ENCODE measurements around the gene CRISP3.
"Not testable (repeated sequence)": the region's sequence is repeated elsewhere in the genome, so short reads cannot be mapped to it uniquely, and the experiment has no call there.

Gene CRISP3
- 0 reads per million in 2 experiments for total RNA-seq

- DNase-seq (ENCODE audit: low read depth), result no peak
Measured at GRCh38 chr6:49744259-49744658, at the start of gene CRISP3. CRISP3 (minus strand) TSS chr6:49744388; CDS start chr6:49744367, 21 bp downstream.

- no peak for DNase-seq (ENCODE audit: low read depth)
Measured at GRCh38 chr6:49790341-49790740, 46.2 kb upstream of the CRISP3 start.

DNA sequence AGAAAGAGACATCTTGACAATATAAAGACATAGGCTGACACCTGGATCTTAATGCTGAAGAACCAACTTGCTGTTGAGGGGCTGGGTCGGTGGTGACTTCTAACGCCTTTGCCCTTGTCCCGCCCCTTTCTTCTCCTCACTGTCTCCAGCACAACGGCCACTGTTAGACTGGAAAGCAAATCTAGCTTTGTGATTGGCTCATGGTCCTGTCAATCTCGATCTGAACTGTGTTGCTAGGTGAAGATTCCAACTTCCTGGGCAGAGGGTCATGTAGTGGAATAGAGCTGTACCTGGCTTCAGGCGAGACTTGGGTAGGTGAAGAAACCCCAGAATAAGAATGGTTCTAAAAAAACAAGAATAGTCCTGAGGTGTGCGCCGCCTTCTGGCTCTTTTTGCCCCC is 43.0 kb upstream of the CRISP3 start, which contains the start of gene PGK2:
PGK2 (minus strand) TSS at position 110 of the 400 bp plus-strand sequence; CDS start at position 12, 98 bp downstream.
- no peak for DNase-seq (ENCODE audit: low read depth)

- DNase-seq (ENCODE audit: low read depth), result no peak
Measured at GRCh38 chr6:49784272-49784671, 40.1 kb upstream of the CRISP3 start.

- DNase-seq (ENCODE audit: low read depth), result no peak
Measured at GRCh38 chr6:49782725-49783124, 38.5 kb upstream of the CRISP3 start.

- no peak for DNase-seq (ENCODE audit: low read depth)
Measured at GRCh38 chr6:49782293-49782692, 38.1 kb upstream of the CRISP3 start.

DNA sequence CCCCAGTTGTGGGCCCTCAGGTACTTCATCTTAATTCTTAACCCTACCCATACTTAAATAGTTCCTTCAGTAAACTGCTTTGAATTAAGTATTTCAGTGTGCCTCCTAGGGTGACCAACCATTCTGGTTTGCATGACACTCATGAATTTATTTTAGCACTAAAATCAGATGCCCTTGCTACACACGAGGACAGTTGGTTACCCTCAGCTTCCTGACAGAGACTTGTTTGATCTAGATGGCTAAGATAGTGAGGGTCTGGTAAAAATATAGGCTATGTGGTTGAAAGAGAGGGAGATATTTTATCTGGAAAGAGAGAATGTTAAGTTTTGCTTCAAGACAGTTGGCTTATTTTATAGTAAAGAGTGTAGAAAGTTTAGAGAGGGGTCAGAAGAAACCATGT is 32.3 kb upstream of the CRISP3 start:
- no peak for DNase-seq (ENCODE audit: low read depth)

DNA sequence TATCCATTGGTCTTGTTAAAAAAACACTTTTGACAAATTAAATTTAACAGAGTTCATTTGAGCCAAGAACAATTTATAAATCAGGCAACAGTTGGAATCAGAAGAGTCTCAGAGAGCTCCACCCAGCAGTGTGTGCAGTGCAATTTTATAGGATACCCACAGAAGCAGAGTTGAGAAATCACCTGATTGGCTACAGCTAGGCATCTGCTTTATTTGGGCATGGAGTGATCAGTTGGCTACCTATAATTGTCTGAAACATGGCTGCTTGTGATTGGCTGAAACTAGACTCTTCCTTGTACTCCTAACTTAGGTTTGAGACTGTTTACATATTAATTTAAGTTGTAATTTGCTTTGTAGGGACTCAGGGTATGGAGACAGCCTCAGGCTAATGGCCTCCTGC is 30.9 kb upstream of the CRISP3 start:
- no peak for DNase-seq (ENCODE audit: low read depth)

- DNase-seq (ENCODE audit: low read depth), result no peak
Measured at GRCh38 chr6:49772285-49772684, 28.1 kb upstream of the CRISP3 start.

DNA sequence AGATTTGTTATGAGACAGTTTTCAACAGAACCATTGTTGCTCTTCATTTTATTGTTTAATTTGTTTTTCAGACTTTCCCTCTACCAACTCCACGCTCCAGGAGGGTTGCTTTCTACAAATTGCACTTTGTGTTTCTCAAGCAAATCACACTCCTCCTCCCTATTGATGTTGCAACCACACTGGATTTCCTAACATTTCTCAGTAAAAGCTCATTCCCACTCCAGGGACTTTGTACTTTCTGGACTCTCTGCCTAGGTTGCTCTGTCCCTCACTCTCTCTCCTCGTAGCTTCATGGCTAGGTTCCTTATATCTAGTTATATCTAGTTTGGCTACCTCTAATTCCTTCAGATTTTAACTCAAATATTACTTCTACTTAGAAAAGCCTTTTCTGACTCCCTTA is 22.6 kb upstream of the CRISP3 start:
- DNase-seq (ENCODE audit: low read depth), result no peak

GRCh38 chr6:49764571-49765236 is 20.5 kb upstream of the CRISP3 start:
- no peak for DNase-seq (ENCODE audit: low read depth)

DNA sequence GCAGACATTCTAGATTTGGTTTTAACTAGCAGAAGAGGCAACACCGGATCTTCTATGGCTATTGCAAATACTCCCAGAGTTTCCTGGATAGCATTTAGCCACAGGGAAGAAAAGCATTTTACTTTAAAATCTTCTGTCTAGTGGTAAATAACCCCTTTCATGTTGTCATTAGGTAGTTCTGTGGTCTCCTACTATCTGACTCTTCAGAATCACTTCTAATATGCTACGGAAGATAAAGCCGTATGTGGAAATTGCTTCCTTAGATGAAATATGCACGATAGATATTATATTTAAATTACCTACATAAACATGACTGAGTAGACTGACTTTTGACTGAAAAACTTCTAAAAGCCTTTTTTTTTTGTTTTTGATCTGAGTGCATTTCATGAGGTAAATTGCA is 759 bp downstream of the CRISP3 start:
- no peak for DNase-seq (ENCODE audit: low read depth)

DNA sequence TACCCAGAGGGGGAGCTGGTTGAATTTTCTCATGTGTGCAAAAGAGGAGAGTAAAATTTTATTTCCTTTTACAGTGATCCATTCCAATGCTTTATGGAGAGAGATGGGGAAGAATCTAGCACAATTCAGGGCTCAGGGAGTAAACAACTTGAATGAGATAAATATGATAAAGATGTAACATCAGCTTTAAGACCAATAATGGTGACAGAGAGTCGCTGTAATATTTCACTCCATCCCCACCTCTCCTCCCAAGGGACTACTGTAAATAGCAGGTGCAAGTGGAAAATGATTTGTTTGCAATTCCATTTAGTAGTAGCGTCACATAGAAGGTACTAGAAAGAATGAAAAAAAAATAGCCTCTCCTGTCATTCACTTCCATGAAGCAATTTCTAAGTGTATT is 4.8 kb downstream of the CRISP3 start:
- no peak for DNase-seq (ENCODE audit: low read depth)

- no peak for DNase-seq (ENCODE audit: low read depth)
Measured at GRCh38 chr6:49736017-49736508, 8.1 kb downstream of the CRISP3 start.

- no peak for DNase-seq (ENCODE audit: low read depth)
Measured at GRCh38 chr6:49733680-49734079, 10.5 kb downstream of the CRISP3 start.

DNA sequence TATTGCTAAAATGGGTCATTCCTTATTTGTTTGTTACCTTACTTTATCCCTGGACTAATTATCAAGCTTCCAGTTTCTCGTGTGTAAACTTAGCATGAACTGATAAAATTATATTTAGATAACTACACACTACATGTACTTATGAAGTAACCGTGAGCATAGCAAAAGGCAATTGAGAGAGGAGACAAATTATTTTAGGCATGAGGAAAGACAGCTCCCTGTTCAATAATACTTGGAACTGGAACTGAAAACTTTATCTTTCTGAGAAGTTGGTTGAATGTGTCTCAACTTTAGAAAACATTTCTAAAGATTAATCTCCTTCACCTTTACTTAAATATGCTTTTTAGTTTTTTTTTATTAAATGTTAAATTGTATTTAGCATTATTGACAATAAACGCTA is 11.4 kb downstream of the CRISP3 start:
- DNase-seq (ENCODE audit: low read depth), result no peak

DNA sequence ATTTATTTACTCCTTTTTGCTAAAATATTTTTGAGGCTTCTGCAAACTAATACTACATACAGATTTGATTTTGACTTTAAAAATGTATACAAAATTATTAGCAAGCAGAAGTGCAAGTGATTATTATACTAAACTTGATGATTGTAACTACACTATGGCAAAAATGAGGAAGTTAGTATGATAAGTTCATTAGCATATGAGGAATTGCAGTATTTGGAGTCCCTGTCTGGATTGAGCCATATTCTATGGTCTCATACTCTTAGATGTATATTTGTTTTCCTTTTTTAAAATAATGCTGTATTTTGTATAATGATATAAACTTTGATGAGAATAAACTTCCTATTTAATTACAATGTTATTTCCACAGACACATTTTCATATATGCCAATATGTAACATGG is 13.9 kb downstream of the CRISP3 start:
- no peak for DNase-seq (ENCODE audit: low read depth)

GRCh38 chr6:49723917-49724316 is 20.3 kb downstream of the CRISP3 start:
- DNase-seq (ENCODE audit: low read depth), result not testable (repeated sequence)

GRCh38 chr6:49721297-49721696 is 22.9 kb downstream of the CRISP3 start:
- no peak for DNase-seq (ENCODE audit: low read depth)

DNA sequence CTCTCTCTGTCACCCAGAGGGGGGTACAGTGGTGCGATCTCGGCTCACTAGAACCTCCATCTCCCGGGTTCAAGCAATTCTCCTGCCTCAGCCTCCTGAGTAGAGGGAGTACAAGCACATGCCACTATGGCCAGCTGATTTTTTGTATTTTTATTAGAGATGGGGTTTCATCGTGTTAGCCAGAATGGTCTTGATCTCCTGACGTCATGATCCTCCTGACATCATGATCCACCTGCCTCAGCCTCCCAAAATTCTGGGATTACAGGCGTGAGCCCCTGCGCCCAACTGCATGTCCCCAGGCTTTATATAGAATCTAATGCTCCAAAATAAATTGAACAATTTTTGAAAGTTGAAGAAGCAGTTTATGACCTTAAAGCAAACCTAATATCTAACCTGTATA is 23.8 kb downstream of the CRISP3 start:
- no peak for DNase-seq (ENCODE audit: low read depth)

- no peak for DNase-seq (ENCODE audit: low read depth)
Measured at GRCh38 chr6:49713346-49713745, 30.8 kb downstream of the CRISP3 start, which contains the start of gene CRISP2. CRISP2 (minus strand) TSS chr6:49713543; CDS start chr6:49709196, 4,347 bp downstream.

DNA sequence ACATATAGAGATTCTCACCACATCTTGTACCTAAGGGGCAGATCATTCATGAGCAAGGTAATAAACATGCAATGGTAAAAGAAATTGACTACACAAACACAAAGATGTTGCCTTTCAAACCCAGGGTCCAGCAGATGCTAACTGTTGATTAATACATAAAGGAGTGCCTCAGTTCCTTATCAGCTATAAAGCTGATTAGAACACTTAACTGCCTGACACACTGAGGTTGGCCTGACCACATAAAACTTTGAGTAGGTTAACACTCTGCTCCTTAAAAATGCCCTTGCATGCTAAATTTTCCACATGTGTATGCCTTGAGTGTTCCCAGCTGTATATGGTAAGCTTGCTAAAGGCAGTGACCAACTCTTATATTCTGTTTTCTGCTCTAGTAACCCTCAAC is 45.7 kb downstream of the CRISP3 start:
- DNase-seq (ENCODE audit: low read depth), result no peak

DNA sequence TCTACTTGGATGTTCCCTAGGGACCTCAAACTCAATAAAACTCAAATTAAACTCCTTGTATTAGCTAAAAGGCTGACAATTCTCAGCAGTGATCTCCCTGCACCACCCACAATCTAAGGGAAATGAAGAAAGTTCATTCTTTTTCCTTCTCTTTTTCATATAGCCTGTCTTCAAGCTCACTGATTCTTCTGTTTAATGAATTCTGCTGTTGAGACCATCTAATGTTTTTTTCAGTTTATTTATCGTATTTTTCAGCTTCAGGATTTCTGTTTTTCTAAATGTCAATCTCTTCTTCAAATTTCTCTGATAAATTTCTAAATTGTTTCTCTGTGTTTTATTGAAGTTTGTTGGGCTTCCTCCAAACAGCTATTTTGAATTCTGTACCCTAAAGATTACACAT is 50.7 kb downstream of the CRISP3 start:
- no peak for DNase-seq (ENCODE audit: low read depth)

GRCh38 chr6:49692534-49692933 is 51.7 kb downstream of the CRISP3 start:
- DNase-seq (ENCODE audit: low read depth), result no peak

Data from T follicular helper cell (primary cell).